ENCODE data around the gene ATF2.

Gene ATF2

DNA sequence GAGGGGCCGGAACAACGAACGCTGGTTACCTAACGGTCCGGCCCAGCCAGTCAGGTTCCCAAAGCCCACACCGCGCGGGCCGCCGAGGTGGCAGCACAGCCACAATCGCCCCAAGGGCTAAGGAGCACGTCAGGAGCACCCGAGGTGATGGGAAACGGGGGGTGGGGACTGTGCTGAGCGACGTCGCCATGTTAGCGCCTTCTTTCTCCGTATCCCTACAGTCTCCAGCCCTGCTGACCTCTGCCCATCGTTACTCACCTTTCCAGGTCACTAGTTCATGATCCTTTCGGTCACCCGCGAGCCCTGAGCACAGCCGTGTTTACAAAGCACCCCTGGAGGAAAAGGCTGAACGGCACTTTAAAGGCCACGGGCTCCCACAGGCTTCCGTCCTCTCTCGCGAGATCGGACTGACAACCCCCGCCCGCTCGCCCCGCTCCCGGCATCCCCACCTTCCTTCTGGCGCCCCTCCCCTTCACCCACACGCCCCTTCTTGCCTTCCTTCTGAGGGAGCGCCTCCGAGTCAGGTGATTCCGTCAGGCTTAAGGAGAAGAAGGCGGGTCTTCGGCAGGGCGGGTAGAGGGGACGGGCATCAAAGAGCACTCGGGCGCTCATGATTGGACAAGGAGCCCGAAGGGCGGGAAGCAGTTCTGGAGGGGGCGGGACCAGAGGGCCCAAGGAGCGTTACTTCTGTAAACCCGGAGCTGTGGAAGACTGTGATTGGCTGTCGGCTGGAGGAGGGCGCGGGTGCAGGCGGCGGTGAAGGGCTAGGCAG lies at the start of gene ATF2:
TSS of gene ATF2 (minus strand) at position 412 of the 772 bp plus-strand sequence. CDS start 31,760 bp downstream, outside the sequence.
- Histone ChIP-seq H3K27ac (peak within 1 kb of the TSS; percentile 92), H3K27me3 (ENCODE audit: insufficient read depth, low read depth, severe bottlenecking) (no peaks in the 10 kb centered on the region), H3K4me3 (ENCODE audit: low read depth, low read length) (peak within 1 kb of the TSS; percentile 99), H3K36me3 (peaks cover 7% of the 10 kb centered on the region), H3K9me3 (ENCODE audit: severe bottlenecking) (no peaks in the 10 kb centered on the region)
- peak; percentile 99 for DNase-seq
- no peak for TF ChIP-seq CTCF (IDR thresholded peaks at IDR 0.05; ENCODE audit: low read depth, low read length)

GRCh38 chr2:175207741-175208438 lies 39.9 kb upstream of the ATF2 start:
- H3K27me3 ChIP-seq (ENCODE audit: insufficient read depth, low read depth, severe bottlenecking), result no peaks in the 10 kb centered on the region
- H3K36me3 ChIP-seq, result no peaks in the 10 kb centered on the region
- no peak for TF ChIP-seq CTCF (IDR thresholded peaks at IDR 0.05; ENCODE audit: low read depth, low read length)
- no peaks in the 10 kb centered on the region for H3K9me3 ChIP-seq (ENCODE audit: severe bottlenecking)
- no peak overlapping the region for H3K27ac ChIP-seq
- DNase-seq, result no peak
- no peak overlapping the region for H3K4me3 ChIP-seq (ENCODE audit: low read depth, low read length)

GRCh38 chr2:175206866-175207265 lies 38.9 kb upstream of the ATF2 start:
- H3K9me3 ChIP-seq (ENCODE audit: severe bottlenecking), result no peaks in the 10 kb centered on the region
- no peaks in the 10 kb centered on the region for H3K27me3 ChIP-seq (ENCODE audit: insufficient read depth, low read depth, severe bottlenecking)
- no peaks in the 10 kb centered on the region for H3K36me3 ChIP-seq
- no peak overlapping the region for H3K4me3 ChIP-seq (ENCODE audit: low read depth, low read length)
- no peak for TF ChIP-seq CTCF (IDR thresholded peaks at IDR 0.05; ENCODE audit: low read depth, low read length)
- no peak for DNase-seq
- H3K27ac ChIP-seq, result no peak overlapping the region

- H3K9me3 ChIP-seq (ENCODE audit: severe bottlenecking), result no peaks in the 10 kb centered on the region
- TF ChIP-seq CTCF (IDR thresholded peaks at IDR 0.05; ENCODE audit: low read depth, low read length), result no peak
- no peak overlapping the region for H3K4me3 ChIP-seq (ENCODE audit: low read depth, low read length)
- no peak overlapping the region for H3K27ac ChIP-seq
- DNase-seq, result no peak
- H3K36me3 ChIP-seq, result no peaks in the 10 kb centered on the region
- H3K27me3 ChIP-seq (ENCODE audit: insufficient read depth, low read depth, severe bottlenecking), result no peaks in the 10 kb centered on the region
Observed at GRCh38 chr2:175205523-175205922, 37.5 kb upstream of the ATF2 start.

DNA sequence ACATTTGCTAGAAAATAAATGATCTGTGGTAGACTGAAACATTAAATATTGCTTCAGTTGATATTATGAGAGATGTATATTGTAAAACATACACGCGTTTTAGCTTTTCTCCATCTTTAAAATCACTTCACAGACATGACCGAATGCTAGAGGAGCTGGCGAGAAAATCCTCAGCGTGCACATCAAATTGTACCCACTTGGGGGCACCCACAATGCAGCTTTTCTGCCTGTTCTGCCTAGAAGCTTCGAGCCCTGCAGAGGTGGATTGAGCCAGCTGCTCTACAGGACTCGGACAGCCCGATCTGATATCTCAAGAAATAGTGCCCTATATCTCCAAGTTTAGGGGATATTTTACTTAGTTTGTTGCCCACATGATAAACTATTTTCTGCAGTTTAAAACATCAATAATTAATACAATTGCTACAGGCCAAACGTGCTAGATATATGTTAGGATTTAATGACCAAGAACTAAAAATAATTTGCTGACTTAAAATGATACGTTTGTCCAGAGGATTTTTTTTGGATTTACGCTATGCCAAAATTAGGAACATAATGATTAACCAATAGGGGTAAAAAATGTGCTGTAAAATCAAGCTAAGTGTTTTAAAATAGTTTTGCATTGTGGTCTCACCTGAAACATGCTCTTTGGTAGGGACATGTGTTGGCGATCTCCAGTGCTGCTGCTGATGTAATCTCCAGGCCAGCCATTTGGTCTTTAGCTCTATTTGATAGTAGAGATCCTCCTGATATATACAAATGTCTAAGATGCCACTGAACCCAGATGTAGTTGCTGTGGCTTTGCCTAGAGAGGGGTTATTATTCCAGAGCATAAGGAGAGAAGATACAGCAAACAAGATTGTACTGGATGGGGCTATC lies 35.9 kb upstream of the ATF2 start:
- Histone ChIP-seq H3K27me3 (ENCODE audit: insufficient read depth, low read depth, severe bottlenecking) (no peaks in the 10 kb centered on the region), H3K36me3 (no peaks in the 10 kb centered on the region), H3K4me3 (ENCODE audit: low read depth, low read length) (no peak overlapping the region), H3K27ac (no peak overlapping the region), H3K9me3 (ENCODE audit: severe bottlenecking) (no peaks in the 10 kb centered on the region)
- peak; percentile 70 for TF ChIP-seq CTCF (IDR thresholded peaks at IDR 0.05; ENCODE audit: low read depth, low read length)
- DNase-seq, result peak; percentile 77

Measured in WERI-Rb-1 (cell line).